GM12873 (cell line): ENCODE measurements around the gene UFD1.

Source experiments
- TF ChIP-seq, protein P1 (sequence below): IDR thresholded peaks from 2 replicates; pipeline ENCODE4 v1.5.1; 2012; ENCODE audit warnings: low read depth, mild to moderate bottlenecking, moderate library complexity, low read length, control low read depth; ENCODE audit not compliant: insufficient read depth; ENCODE audit errors: missing control alignments

UFD1 gene

DNA sequence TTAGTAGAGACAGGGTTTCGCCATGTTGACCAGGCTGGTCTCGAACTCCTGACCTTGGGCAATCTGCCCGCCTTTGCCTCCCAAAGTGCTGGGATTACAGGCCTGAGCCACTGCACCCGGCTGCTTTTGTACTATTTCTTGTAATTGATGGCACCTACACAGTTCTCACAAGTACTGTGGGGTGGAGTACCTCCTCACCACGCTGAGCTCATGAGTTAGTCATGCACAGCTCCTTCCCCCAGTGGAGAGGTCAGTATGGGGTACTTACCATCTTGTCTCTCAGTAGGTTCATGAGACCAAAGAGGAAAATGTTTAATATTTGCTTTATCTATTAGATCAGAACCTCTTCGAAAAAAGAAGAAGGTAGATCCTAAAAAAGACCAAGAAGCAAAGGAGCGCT, 44.6 kb downstream of the UFD1 start:
- TF ChIP-seq, protein P1, sequence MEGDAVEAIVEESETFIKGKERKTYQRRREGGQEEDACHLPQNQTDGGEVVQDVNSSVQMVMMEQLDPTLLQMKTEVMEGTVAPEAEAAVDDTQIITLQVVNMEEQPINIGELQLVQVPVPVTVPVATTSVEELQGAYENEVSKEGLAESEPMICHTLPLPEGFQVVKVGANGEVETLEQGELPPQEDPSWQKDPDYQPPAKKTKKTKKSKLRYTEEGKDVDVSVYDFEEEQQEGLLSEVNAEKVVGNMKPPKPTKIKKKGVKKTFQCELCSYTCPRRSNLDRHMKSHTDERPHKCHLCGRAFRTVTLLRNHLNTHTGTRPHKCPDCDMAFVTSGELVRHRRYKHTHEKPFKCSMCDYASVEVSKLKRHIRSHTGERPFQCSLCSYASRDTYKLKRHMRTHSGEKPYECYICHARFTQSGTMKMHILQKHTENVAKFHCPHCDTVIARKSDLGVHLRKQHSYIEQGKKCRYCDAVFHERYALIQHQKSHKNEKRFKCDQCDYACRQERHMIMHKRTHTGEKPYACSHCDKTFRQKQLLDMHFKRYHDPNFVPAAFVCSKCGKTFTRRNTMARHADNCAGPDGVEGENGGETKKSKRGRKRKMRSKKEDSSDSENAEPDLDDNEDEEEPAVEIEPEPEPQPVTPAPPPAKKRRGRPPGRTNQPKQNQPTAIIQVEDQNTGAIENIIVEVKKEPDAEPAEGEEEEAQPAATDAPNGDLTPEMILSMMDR, result no peak

DNA sequence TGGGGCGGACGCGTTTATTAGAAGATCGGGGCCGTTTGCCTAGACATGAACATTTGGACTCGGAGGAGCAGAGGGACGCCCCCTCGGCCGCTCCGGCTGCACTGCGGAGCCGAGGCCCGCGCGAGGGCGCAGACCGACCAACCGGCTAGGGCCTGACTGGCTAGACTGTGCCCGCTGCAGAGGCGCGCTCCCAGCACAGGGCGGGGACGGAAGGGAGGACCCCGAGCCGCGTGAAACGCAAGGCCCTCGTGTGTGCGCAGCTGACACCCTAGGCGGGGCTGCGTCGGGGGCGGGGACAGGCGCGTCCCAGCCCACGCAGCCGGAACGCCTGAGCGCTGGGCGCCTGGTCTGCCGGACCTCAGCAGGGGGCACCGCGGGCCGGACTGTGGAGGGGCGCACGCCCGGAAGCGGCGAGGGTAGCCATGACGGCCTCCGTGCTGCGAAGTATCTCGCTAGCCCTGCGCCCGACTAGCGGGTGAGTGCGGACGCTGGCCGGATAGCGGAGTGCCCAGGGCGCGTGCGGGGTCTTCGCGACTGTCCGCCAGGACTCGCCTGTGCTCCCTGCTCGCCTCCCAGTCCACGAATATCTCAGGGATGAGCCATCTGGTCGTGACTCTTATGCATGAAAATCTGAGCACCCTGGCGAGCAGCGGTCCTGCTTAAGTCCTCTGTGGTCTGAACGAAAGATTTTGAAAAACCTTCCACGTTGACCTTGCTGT, 46.7 kb downstream of the UFD1 start, which contains the start of gene MRPL40:
Gene MRPL40 (plus strand): TSS at position 413 of the 719 bp plus-strand sequence. CDS start 10 bp downstream, at position 423.
- TF ChIP-seq, protein P1, result no peak

DNA sequence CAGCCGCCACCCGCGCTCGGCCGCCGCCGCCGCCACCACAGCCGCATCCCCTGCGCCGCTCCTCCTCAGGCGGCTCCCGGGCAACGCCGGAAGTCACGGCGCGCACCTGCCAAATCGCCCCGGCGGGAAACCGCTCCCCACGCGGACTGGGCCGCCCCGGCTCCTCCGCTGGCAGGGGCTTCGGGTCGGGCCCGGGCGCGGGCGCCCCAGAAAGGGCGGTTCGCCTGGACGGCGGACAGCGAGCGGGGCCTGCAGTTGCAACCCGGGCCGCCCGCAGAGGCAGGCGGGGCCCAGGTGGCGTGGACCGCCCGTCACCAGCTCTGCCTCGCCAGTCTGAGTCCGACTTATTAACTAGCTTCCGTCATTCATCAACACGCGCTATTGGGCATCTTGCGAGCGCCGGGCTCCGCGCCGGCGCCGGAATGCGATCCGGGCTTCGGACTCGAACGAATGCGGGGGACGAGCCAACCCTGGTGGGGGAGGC, 47.3 kb downstream of the UFD1 start, which contains the start of gene HIRA:
Gene HIRA (minus strand): TSS at position 85 of the 484 bp plus-strand sequence. CDS start 257 bp downstream, outside the sequence.
- TF ChIP-seq, protein P1, result no peak

DNA sequence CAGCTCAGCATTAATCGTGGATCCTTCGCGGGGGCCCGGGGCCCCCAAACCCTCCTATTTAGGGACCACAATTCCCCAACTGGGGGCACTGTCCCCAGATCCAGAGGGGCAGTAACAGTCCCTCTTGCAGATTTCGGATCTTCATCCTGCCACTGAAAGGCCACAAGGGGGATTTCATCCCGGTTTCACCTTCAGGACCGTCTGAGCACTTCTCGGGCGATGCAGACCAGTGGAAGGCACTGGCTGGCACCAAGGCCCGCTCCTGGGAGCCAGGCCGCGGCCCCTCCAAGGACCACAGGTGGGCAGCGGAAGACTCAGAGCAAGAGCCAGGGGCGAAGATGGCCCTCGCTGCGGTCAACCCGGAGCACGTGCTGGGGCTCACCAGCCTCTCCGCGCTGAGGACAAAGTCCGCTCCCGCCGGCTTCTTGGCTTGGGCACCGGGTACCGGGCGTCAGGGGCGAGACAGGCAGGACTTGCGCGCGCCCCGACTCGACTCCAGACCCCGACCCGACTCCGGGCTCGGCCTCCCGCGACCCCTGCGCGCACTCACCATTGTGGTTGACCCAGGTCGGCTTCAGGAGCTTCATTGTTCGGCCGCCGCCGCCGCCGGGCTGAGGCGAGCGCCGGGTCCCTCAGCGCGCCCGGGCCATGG, 48.0 kb downstream of the UFD1 start:
- TF ChIP-seq, protein P1, result no peak

DNA sequence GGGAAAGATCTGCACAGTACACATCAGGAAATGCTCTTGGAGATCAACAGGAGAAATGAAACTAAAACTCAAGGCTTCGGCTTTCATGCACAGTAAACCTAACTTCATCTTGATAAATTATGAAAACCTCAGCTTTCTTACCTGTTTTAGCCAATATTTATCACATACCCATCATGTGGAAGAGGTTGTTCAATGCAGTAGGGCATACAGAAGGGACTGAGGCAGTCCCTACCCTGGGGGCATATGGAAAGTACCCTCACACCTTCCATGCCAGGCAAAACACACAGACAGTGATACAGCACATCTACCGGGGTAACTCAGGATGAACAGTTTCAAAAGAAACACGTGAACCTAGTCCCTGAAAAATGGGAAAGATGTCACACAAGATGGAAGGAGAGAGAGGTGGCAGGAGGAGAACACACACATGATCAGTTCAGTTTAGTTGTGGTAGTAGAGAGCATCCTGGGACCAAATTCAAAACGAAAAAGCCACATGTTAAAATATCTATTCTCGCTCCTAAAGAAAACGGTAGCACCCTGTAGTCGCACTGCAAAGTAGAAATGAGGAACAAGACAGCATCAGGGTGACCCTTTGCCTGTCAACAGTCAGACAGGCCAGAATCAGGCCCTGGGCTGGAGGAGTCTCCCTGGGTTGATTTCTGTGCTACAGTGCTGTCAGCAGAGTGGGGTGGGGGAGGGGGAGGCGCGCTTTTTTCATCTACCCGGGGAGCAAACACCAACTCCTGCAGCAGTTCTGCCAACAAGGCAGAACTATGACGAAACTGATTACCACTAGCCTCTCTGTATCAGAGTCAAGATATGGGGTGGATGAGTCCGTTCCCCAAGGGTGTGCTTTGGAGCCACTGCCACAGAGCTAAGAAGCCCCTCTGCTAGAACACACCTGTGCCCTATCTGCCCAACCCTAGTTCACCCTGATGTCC, 48.8 kb downstream of the UFD1 start:
- TF ChIP-seq, protein P1, result no peak

DNA sequence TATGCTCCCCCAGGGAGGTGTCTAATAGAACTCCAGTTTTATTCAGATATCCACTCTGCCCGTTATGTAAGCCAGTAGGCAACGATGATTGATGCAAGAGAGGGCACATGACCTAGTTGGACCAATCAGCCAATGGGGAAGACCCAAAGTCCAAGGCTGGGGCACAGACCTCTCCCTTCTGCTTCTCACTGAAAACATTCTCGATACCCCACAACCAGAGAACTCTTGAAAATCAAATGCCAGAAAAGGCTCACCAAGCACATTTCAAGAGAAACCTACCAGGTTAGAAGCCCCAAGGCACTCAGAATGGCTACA, 54.9 kb downstream of the UFD1 start:
- TF ChIP-seq, protein P1, result no peak
